GM03348 (cell line): ENCODE data around the gene SHQ1.
A peak's percentile ranks its signal among the peaks of the same experiment; 100 is the strongest.

Source experiments
- DNase-seq: peaks from one replicate; pipeline ENCODE4 v3.0.0; 2012; ENCODE audit warnings: low spot score

Gene SHQ1

GRCh38 chr3:72848703-72849081 lies 447 bp upstream of the SHQ1 start:
- DNase-seq, result no peak

- no peak for DNase-seq
Measured at GRCh38 chr3:72847282-72847681, 963 bp downstream of the SHQ1 start.

- no peak for DNase-seq
Measured at GRCh38 chr3:72846166-72846565, 2.1 kb downstream of the SHQ1 start.

DNA sequence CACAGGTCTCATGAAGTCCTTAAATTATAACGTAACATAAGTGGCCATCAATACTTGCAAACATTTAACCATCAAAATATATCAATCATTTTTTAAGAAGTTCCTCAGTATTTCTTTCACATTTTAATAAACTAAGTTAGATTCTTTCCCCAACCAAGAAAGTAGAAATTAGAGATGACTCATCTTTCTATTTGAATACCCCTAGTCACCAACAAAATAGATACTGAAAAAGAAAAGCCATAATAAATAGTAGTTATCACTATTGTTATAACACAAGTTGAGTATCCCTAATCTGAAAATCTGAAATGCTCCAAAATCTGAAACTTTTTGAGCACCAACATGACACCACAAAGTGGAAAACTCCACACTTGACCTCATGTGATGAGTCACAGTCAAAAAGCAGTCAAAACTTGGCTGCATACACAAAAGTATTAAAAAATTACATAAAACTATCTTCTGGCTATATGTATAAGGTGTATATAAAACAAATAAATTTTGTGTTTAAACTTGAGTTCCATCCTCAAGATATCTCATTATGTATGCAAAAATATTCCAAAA lies 3.7 kb downstream of the SHQ1 start:
- DNase-seq, result no peak

- DNase-seq, result no peak
Measured at GRCh38 chr3:72839057-72839456, 9.2 kb downstream of the SHQ1 start.

- no peak for DNase-seq
Measured at GRCh38 chr3:72836923-72837322, 11.3 kb downstream of the SHQ1 start.

- no peak for DNase-seq
Measured at GRCh38 chr3:72836416-72836815, 11.8 kb downstream of the SHQ1 start.

DNA sequence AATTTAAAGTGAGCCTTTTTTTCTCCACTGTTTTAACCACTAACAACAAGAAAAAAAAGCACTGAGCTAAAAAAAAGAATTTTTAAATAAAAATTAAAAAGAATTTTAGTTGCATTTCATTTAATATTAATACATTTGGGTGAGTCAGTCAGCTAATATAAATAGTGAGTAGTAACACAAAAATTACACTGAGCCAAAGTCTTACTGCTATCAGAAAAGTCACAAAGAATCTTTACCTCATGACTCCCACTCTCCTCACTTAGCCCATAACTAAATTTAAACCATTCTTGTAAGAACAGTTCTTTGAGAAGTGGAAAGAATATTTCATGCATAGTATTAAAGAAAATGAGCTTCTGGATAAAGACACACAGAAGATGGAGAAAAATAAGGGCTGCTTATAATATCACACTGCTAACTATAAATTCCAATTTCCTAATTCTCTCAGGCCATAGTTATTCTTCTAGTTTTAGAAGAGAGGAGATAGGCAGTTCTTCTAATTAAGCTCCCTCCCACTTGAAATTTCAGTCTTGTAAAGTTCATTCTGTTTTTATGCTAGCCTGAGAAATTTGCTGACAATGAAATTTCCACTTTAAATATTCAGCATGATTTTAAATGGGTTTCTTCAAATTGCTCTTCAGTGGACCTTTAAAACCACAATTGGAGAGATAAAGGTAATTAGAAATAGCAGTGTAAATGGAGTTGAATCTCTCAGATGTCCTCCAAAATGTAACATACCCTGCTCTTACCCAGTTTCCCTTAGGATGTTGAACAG lies 17.6 kb downstream of the SHQ1 start:
- peak; percentile 22 for DNase-seq

- DNase-seq, result peak; percentile 51
Measured at GRCh38 chr3:72829701-72830100, 18.5 kb downstream of the SHQ1 start.

DNA sequence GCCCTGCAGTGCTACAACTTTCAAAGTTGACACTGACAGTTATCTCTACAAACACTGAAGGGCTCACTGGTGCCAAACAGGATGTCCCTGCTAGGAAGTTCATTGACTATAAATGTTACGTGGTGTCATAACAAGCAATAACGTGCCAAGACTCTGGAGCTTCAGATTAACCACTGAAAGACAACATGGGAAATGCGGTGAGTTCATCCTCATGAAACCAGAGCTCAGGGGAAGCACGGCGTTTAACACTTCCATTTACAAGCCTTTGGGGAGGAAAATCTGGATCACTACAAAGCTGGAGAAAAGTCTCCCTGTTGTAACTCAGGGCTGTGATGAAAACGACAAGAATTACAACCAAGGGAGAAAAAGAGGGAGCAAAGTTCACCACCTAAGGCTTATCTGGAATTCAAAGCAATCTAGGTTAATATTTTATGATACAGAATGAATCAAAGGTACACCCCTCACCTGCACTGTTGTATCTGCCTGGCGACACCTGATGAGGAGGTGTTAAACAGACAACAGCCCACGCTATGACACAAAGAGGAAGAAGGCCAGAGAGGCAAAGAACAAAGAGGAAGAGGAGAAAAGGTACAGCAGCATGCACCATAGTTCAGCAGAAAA lies 27.0 kb downstream of the SHQ1 start:
- no peak for DNase-seq

GRCh38 chr3:72820415-72820814 lies 27.8 kb downstream of the SHQ1 start:
- DNase-seq, result peak; percentile 37

DNA sequence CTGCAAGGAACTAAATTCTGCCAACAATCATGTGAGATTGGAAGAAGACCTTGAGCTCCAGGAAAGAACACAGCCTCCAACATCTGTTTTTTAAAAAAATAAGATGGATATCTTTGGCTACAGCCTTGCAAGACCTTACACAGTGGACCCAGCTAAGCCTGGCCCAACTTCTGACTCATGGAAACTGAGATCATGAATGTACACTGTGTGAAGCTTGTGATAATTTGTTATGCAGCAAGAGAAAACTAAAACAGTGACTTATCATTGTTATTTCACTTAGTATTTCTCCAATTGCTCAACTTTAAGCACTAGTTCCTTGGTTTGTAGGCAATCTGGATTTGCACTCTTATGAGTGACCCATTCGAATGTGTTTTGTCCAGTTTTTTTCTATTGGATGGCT lies 29.3 kb downstream of the SHQ1 start:
- DNase-seq, result peak; percentile 30

- DNase-seq, result peak; percentile 48
Measured at GRCh38 chr3:72818092-72818773, 30.0 kb downstream of the SHQ1 start.

GRCh38 chr3:72816862-72817355 lies 31.3 kb downstream of the SHQ1 start:
- DNase-seq, result no peak

DNA sequence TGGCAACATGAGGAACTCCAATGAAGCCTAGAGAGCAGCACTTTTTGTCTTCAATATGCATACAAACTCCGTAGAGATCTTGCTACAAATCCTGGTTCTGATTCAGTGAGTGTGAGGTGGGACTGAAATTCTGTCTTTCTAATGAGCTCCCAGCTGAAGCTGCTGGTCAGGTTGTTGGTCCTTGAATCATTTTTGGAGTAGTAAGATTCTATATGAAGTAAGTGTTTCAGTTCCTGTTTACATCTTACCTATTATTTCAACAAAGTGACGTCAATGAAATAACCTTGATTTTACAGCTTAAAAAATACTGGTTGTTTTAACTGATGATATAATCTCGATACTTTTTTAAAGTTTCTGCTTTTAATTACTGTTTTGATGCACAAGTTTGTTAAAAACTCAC lies 33.9 kb downstream of the SHQ1 start:
- no peak for DNase-seq

- no peak for DNase-seq
Measured at GRCh38 chr3:72812201-72812600, 36.0 kb downstream of the SHQ1 start.

DNA sequence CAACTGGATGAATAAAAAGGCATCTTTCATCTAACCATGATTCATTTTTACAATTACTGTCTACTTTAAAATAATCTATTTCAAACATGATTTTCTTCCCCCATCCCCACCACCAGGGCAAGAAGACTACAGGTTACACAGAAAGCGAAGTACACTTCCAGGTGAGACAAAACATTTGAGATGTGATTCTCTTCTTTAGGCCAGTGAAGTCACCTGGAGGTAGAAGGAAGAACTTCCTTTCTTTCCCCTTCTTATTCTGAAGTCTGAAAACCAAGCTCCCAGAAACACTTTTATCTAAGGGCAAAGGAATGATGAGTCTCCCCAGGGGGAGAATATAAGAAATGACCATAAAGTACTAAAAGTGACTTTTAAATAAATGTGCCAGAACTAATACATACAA lies 36.7 kb downstream of the SHQ1 start:
- DNase-seq, result no peak

- DNase-seq, result no peak
Measured at GRCh38 chr3:72810659-72811434, 37.4 kb downstream of the SHQ1 start.

GRCh38 chr3:72810063-72810462 lies 38.2 kb downstream of the SHQ1 start:
- DNase-seq, result no peak

DNA sequence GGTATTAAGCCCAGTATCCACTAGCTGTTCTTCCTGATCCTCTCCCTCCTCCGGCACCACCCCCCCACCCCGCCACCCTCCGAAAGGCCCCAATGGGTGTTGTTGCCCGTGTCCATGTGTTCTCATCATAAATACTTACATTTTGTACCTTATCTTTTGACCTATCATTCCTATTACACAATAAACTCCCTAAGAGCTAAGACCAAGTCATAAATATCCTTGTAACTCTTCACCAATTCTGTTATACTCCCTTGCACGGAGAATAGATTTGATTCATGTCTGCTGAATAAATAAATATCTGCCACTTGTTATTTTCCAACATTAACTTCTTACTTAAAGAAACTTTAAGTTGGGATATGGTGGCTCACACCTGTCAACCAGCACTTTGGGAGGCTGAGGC lies 43.9 kb downstream of the SHQ1 start:
- no peak for DNase-seq

DNA sequence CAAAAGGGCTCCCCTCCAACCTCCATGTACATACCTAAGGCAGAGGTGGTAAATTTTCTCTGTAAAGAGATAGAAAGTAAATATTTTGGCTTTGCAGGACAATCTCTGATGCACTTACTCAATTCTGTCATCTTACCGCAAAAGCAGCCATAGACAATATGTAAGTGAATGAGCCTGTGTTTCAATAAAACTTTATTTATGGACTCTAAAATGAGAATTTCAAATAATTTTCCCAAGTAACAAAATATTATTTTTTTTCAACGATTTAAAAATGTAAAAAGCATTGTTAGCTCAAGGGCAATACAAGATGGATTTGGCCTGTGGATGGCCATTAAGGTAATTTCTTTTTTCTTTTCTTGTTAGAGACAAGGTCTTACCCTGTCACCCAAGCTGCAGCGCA lies 44.7 kb downstream of the SHQ1 start:
- DNase-seq, result no peak

DNA sequence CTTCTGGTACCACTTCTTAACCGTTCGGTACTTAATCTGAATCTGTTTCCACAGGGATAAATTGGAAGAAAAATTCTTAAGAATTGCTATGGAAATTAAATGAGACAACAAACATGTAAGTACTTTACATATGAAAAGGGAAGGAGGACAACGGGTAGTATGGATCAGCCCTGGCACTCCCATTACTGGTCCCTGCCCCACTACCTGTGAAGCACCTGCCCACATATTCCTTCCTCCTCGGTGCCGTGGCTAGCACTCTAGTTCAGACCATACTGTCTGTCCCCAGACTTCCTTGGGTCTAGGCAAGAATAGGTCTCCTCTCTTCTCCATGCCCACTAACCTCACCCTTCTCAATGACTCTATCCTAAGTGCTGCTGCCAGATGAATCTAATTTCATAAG lies 46.2 kb downstream of the SHQ1 start:
- no peak for DNase-seq
